Stimulated activated CD8-positive, alpha-beta memory T cell treated with anti-CD3 and anti-CD28 coated beads, Interleukin-2, amount 100 ng/mL, for 48 hours (primary cell): Measurements from ENCODE around the gene SF3A1.

Experiments
- DNase-seq, 2 donors: peaks; one replicate each; pipeline ENCODE4 v3.0.0-alpha.2; 2020; ENCODE audit warnings: low read depth in 2 of 2

SF3A1 gene

DNA sequence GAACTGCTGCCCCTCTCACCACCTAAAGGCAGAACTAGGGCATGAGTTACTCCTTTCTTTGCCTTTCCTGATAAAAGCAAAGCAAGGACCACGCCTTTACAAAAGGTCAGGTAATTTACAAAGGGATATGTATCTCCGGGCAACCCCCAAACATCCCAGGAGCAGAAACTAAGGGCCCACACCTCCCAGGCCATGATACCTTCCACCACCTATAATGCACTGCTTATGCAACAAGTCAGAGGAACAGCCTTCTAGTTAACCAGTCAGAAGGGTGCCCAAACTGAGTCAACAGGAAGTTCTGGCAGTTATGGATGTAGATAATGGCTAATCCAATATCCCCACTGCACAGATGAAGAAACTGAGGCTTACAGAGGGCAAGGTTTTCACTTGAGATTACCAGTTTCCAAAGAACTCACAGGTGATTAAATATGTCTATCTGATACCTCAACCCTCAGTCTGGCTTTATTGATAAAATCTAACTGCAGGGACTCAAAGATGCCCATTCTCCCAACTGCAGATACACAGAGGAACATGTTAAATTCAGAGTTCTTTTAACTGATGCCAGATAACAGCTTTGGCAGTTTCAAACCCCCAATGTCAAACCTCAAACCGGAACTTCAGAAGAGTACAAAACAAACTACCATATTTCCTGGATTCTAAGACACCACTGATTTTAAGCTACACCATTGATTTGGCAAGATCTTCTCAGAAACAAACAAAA is 50.6 kb downstream of the SF3A1 start:
- no peak for DNase-seq

DNA sequence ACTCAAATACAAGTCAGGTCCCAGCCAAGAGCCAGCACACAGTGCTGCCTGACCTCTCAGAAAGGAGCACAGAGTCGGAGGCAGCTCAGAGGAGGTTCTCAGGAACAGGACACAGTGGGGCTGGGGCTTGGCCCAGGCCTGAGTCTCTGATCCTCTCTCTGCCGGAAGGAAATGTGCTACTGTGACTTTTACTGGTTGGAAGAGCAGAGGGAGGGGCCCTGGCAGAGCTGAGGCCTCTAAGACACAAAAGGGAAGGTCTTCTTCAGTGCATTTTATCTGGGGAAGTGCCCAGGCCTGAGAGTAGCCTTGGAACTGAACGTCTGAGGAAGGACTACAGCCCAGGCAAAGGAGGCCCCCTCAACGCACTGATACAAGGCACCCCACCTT is 51.2 kb downstream of the SF3A1 start:
- DNase-seq = no peak

DNA sequence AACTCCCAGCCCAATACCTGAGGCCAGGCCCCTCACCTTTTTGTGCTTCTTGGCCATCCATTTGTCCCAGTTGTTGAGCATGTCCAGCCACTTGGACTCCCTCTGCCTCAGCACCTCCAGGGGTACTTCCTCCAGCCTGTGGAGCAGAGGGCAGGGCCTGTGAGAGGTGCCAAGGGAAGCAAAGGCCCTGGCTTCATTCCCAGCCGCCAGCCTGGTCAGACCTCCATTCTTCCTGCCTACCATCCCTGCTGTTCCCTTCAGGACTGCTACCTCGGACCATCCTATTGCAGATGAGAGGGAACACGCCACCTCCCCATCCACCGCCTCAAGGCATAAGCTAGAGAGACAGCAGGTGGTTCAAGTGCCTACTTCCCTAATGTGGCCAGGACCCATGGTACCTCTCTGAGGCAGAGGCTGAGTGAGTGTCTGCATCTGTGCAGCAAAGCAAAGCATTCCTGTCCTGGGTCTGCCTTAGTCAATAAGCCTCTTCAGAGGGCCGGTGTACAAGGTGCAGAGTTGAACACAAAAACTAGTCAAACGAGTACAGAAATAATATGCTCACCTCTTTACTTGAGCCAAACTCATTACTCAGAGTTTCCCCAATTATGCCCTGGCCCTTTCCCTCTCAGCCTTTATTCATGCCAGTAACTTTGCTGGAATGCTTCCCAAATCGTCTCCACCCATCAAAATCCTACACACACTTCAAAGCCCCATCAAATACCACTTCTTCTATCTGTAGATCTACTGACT is 52.0 kb downstream of the SF3A1 start:
- DNase-seq = no peak

DNA sequence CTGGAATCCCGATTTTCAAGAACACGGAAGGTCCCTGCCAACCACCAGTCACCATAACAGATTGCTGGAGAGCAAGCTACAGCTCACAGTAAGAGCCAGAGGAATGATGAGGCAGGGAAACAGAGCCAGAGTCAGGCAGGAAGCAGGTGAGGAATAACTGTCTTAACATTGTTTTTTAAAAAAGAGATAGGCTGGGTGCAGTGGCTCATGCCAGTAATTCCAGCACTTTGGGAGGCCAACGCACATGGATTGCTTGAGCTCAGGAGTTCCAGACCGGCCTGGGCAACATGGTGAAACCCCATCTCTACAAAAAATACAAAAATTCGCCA is 53.9 kb downstream of the SF3A1 start:
- no peak for DNase-seq

GRCh38 chr22:30301995-30302809 is 54.5 kb downstream of the SF3A1 start:
- no peak for DNase-seq

DNA sequence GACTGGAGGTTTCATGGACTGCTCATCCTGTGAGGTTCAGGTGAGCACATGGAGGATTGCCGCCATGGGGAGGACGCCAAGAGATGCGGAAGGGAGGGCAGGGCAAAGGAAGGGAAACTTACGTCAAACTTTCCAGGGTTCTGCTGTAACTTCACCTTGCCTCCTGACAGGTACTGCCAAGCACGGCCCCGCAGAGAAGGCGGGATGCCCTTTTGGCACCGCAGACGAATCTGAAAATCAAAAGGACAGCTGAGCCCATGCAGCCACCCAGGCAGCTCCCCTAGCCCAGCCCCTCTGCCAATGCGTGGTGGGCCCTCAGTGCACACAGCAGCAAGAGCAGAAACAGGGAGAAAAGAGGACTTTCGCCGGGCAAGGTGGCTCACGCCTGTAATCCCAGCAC is 57.4 kb downstream of the SF3A1 start:
- DNase-seq = no peak

GRCh38 chr22:30297991-30298701 is 58.5 kb downstream of the SF3A1 start:
- no peak for DNase-seq

GRCh38 chr22:30297276-30297990 is 59.3 kb downstream of the SF3A1 start:
- DNase-seq = no peak

DNA sequence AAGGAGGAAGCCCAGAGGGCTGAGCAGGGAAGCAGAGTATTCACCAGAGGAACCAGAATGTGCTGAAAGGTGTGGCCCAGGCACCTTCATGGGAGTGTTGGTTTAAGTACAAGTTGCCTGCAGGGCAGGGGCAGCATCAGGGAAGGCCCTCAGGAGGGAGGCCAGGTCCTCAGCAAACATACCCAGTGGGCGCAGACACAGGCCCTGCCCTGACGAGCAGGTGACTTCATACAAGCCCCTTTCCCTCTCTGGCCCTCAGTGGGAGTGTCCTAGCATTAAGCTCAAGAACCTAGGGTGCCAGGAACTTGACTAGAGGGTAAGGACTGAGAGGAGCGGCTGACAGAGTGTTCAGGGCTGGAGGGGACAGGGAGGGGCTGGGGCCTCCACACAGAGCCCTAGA is 59.9 kb downstream of the SF3A1 start:
- DNase-seq = no peak

GRCh38 chr22:30296324-30296723 is 60.4 kb downstream of the SF3A1 start:
- no peak for DNase-seq

GRCh38 chr22:30295576-30295975 is 61.1 kb downstream of the SF3A1 start:
- no peak for DNase-seq

GRCh38 chr22:30294830-30295229 is 61.9 kb downstream of the SF3A1 start:
- no peak for DNase-seq

DNA sequence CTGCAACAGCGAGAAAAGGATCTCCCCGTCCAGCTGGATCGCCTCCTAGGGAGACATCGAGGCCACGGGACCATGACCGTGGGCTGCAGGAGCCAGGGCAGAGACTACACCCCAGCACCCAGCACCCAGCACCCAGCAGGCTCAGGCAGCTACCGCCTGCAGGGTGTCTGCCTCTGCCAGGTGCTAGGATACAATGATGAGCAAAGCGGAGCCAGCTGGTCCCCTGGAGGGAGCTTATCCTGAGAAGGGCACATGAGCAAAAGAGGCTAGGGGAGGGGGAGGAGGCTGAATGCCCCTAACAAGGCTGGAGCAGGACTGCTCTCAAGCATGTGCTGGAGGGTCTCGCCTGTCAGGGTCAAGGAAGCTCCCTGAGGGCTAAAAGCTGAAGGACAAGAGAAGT is 62.6 kb downstream of the SF3A1 start:
- no peak for DNase-seq

DNA sequence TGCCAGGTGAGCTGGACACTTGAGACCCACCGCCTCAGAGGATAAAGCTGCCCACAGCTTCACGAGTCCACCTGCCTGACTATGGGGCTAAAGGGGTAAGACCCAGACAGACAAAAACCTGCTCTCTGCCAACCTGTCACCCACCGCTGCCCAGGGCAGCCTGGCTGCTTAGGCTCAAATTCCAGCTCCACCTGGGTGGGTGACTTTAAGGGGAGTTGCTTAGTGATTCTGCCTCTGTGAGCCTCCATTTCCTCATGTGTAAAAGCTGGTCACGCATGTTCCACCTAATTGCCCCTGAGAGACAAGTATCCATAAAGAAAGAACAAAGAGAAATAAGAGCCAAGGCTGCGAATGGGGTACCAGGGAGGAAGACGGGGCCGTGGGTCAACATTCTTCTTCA is 63.7 kb downstream of the SF3A1 start:
- no peak for DNase-seq

DNA sequence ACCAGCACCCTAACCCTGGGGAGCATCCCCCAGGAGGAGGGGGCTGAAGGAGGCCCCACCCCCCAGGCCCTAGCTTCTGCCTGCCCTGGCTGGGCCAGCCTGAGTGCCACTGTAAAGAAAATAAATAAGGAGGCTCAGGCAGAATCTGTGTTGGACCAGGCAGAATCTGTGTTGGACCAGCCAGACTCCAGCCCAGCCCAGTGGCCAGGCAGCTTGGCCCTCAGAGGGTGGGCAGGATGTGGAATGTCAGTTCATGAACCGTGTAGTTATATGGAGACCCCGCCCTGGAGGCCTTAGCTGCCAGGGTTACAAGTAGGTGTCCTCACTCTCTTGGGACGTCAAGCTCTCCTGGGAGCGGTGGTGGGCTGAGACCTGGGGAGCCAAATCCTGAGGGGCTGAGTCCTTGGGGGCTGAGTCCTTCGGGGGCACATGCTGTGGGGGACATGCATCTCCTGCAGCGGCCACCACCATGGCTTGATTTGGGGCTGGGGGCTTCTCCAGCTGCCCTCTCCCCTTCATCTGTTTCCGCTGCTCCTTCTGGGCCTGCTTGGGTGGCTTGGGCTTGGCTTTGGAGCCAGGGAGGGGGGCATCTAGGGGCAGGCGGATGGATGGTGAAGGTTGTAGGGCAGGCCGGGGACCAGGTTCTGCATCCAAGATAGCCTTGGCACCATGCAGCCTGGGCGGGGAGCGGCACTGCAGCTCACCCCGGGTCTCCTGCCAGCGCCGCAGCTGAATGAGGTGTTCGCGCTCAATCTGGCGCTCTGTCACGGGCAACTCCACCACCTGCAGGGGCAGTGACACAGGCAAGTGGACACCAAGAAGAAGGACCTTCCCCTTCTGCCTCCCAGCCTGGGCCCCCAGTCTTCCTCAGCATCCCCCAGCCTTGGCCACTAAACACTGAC is 64.4 kb downstream of the SF3A1 start:
- no peak for DNase-seq

- DNase-seq = no peak
Measured at GRCh38 chr22:30291058-30291892, 65.4 kb downstream of the SF3A1 start.

DNA sequence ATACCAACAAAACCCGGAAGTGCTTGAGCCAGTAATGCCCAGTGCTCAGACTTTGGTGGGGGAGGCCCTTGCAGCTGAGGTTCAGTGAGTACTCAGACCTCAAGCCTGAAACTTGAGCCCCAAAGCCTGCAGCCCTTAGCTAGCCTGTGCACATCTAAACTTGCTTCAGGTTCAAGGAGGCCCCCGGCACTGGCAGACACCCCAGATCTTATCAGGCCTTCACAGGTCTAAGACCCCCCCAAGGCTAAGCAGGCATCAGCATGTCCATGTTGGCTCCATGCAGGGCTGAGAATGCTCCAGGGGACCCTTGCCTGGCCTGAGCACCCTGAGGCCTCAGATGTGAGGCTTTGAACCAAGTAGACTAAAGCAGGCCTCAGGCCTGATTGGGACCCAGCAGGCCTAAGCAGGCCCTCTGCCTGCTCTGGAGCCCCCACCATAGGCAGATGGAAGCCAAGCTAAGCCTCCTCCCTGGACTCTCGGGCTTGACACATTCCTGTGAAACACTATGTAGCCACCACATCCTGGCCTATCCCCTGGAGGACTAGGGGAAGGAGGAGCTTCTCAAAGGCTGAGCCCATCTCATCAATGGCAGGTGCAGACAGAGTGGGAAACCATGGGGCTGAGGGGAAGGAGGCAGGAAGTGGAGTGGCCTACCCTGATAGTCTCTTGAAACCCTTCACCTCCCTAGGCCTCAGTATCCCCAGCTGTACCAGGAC is 66.2 kb downstream of the SF3A1 start:
- DNase-seq = no peak

- no peak for DNase-seq
Measured at GRCh38 chr22:30289980-30290313, 66.7 kb downstream of the SF3A1 start.
